HG03108 (cell line): ENCODE results near the gene PLEKHS1.
"Not testable (repeated sequence)": the region's sequence is repeated elsewhere in the genome, so short reads cannot be mapped to it uniquely, and the experiment has no call there.

Experiments used
- ATAC-seq: cut with Tn5 transposase; IDR thresholded peaks from one replicate; pipeline ENCODE4 v1.9.1; 2021; ENCODE audit warnings: moderate library complexity; ENCODE audit not compliant: unreplicated experiment

PLEKHS1 gene

GRCh38 chr10:113782986-113783704 lies 31.7 kb downstream of the PLEKHS1 start:
- no peak for ATAC-seq

GRCh38 chr10:113788604-113789083 lies 37.2 kb downstream of the PLEKHS1 start:
- ATAC-seq = peak; percentile 83

- ATAC-seq = no peak
These were observed 40.2 kb downstream of the PLEKHS1 start for GRCh38 chr10:113791691-113792090.

- no peak for ATAC-seq
These were observed 50.1 kb downstream of the PLEKHS1 start for GRCh38 chr10:113801569-113801968.

- ATAC-seq = no peak
These were observed 51.5 kb downstream of the PLEKHS1 start for GRCh38 chr10:113802997-113803396.

GRCh38 chr10:113806503-113806902 lies 55.0 kb downstream of the PLEKHS1 start:
- ATAC-seq = no peak

GRCh38 chr10:113808168-113808567 lies 56.7 kb downstream of the PLEKHS1 start:
- ATAC-seq = no peak

- not testable (repeated sequence) for ATAC-seq
These were observed 63.2 kb downstream of the PLEKHS1 start for GRCh38 chr10:113814700-113815099.

GRCh38 chr10:113819989-113820388 lies 68.5 kb downstream of the PLEKHS1 start:
- no peak for ATAC-seq

GRCh38 chr10:113820507-113820906 lies 69.0 kb downstream of the PLEKHS1 start:
- ATAC-seq = no peak

- not testable (repeated sequence) for ATAC-seq
These were observed 69.8 kb downstream of the PLEKHS1 start for GRCh38 chr10:113821306-113821705.

- ATAC-seq = no peak
These were observed 70.7 kb downstream of the PLEKHS1 start for GRCh38 chr10:113822174-113822573.

- no peak for ATAC-seq
These were observed 71.9 kb downstream of the PLEKHS1 start for GRCh38 chr10:113823389-113823788.

- no peak for ATAC-seq
These were observed 74.3 kb downstream of the PLEKHS1 start for GRCh38 chr10:113825791-113826190.

GRCh38 chr10:113828567-113828966 lies 77.1 kb downstream of the PLEKHS1 start:
- ATAC-seq = not testable (repeated sequence)
